Hematopoietic multipotent progenitor cell treated with erythropoietin and hydrocortisone succinate and interleukin-3 and kit ligand, for 6 days (in vitro differentiated cells): ENCODE measurements around the gene JCAD.

Experiments
- DNase-seq: peaks from one replicate; pipeline ENCODE4 v3.0.0-alpha.2; 2015

JCAD gene

GRCh38 chr10:30072068-30072467, 12.7 kb upstream of the JCAD start:
- no peak for DNase-seq

GRCh38 chr10:30070001-30070685, 10.8 kb upstream of the JCAD start:
- peak; percentile 58 for DNase-seq

- DNase-seq, result no peak
Measured at GRCh38 chr10:30068492-30069223, 9.3 kb upstream of the JCAD start.

- no peak for DNase-seq
Measured at GRCh38 chr10:30063099-30063498, 3.7 kb upstream of the JCAD start.

- DNase-seq, result no peak
Measured at GRCh38 chr10:30062582-30062981, 3.2 kb upstream of the JCAD start.

GRCh38 chr10:30062090-30062489, 2.7 kb upstream of the JCAD start:
- no peak for DNase-seq

GRCh38 chr10:30058570-30059132, 735 bp downstream of the JCAD start:
- DNase-seq, result no peak

GRCh38 chr10:30057894-30058556, 1.4 kb downstream of the JCAD start:
- DNase-seq, result no peak

GRCh38 chr10:30057421-30057841, 2.0 kb downstream of the JCAD start:
- no peak for DNase-seq

- DNase-seq, result no peak
Measured at GRCh38 chr10:30056767-30057355, 2.5 kb downstream of the JCAD start.

GRCh38 chr10:30056281-30056680, 3.1 kb downstream of the JCAD start:
- DNase-seq, result no peak

- DNase-seq, result no peak
Measured at GRCh38 chr10:30055226-30055662, 4.1 kb downstream of the JCAD start.

GRCh38 chr10:30052062-30052461, 7.3 kb downstream of the JCAD start:
- no peak for DNase-seq

- no peak for DNase-seq
Measured at GRCh38 chr10:30051220-30051619, 8.2 kb downstream of the JCAD start.

- no peak for DNase-seq
Measured at GRCh38 chr10:30050411-30050810, 9.0 kb downstream of the JCAD start.

- DNase-seq, result no peak
Measured at GRCh38 chr10:30048768-30049517, 10.4 kb downstream of the JCAD start.

GRCh38 chr10:30047924-30048531, 11.4 kb downstream of the JCAD start:
- no peak for DNase-seq

GRCh38 chr10:30047430-30047829, 12.0 kb downstream of the JCAD start:
- no peak for DNase-seq

GRCh38 chr10:30046476-30046875, 12.9 kb downstream of the JCAD start:
- DNase-seq, result no peak

- no peak for DNase-seq
Measured at GRCh38 chr10:30045961-30046360, 13.4 kb downstream of the JCAD start.

- no peak for DNase-seq
Measured at GRCh38 chr10:30043476-30044270, 15.7 kb downstream of the JCAD start.
